ENCODE results near the gene EPS8L2. TPM values are rescaled to one million over a fixed set of nuclear protein-coding genes. Genes with fewer than 3 reads are reported as not detected.

Gene EPS8L2
- total RNA-seq, 2 donors from 2014 or later = 126 to 153 TPM

GRCh38 chr11:679271-680207 is 26.5 kb upstream of the EPS8L2 start:
- no peak overlapping the region for H3K27ac ChIP-seq
- H3K27me3 ChIP-seq = no peaks in the 10 kb centered on the region
- no peaks in the 10 kb centered on the region for H3K9me3 ChIP-seq
- peaks cover 6 to 9% of the 10 kb centered on the region in 2 donors for H3K36me3 ChIP-seq (replicated peaks in 1 of 2; ENCODE audit: insufficient read depth in 1 of 2, low read depth in 2 of 2)
- intact Hi-C loops (cut with DNase I) = no loop called here
- 89 to 91% methylated on average over 21 to 36 of the region's 36 CpGs for WGBS, 2 donors
- TF ChIP-seq POLR2A (IDR thresholded peaks at IDR 0.05) (no peak), CTCF (IDR thresholded peaks at IDR 0.05) (no peak)
- DNase-seq (no peak), ATAC-seq (no peak)
- no peaks in the 10 kb centered on the region for H3K4me1 ChIP-seq
- H3K4me3 ChIP-seq = no peak overlapping the region

- no peak for DNase-seq
- WGBS, 2 donors = 86 to 90% methylated on average over 11 to 18 of the region's 19 CpGs
- TF ChIP-seq CTCF (IDR thresholded peaks at IDR 0.05) (no peak), POLR2A (IDR thresholded peaks at IDR 0.05) (no peak)
- no peak for ATAC-seq
- Histone ChIP-seq H3K9me3 (no peaks in the 10 kb centered on the region), H3K36me3 (replicated peaks in 1 of 2; ENCODE audit: insufficient read depth in 1 of 2, low read depth in 2 of 2) (peaks cover 5 to 9% of the 10 kb centered on the region in 2 donors), H3K27me3 (no peaks in the 10 kb centered on the region), H3K4me1 (no peaks in the 10 kb centered on the region), H3K4me3 (no peak overlapping the region), H3K27ac (no peak overlapping the region)
- intact Hi-C loops (cut with DNase I) = no loop called here
Measured at GRCh38 chr11:680476-680875, 25.6 kb upstream of the EPS8L2 start.

DNA sequence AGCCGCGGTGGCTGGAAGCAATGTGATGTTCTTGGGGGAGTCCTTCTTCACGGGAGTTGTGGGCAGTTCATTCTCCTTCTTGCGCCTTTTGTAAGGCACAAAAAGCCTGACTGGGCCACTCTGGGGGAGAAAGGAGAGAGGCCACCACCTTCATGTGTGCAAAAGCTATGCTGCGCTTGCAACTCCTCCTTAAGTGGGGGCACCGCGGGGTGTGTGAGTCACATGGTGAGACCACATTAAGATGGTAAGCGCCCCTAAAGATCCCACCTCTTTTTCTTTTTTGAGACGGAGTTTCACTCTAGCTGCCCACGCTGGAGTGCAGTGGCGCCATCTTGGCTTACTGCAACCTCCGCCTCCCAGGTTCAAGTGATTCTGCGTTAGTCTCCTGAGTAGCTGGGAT is 25.1 kb upstream of the EPS8L2 start:
- Histone ChIP-seq H3K27ac (no peak overlapping the region), H3K4me1 (no peaks in the 10 kb centered on the region), H3K27me3 (no peaks in the 10 kb centered on the region), H3K9me3 (no peaks in the 10 kb centered on the region), H3K4me3 (no peak overlapping the region), H3K36me3 (replicated peaks in 1 of 2; ENCODE audit: insufficient read depth in 1 of 2, low read depth in 2 of 2) (peaks cover 5 to 9% of the 10 kb centered on the region in 2 donors)
- TF ChIP-seq CTCF (IDR thresholded peaks at IDR 0.05) = no peak
- no peak for DNase-seq
- ATAC-seq = no peak
- intact Hi-C loops (cut with DNase I) = no loop called here
- 93 to 95% methylated on average over 13 of the region's 13 CpGs for WGBS, 2 donors

GRCh38 chr11:686451-687243 is 19.4 kb upstream of the EPS8L2 start:
- WGBS, 2 donors = 91 to 93% methylated on average over 26 to 28 of the region's 30 CpGs
- ATAC-seq (no peak), DNase-seq (no peak)
- H3K27me3 ChIP-seq = no peaks in the 10 kb centered on the region
- no peaks in the 10 kb centered on the region for H3K9me3 ChIP-seq
- peaks cover under 1% of the 10 kb centered on the region for H3K4me1 ChIP-seq
- no peak for TF ChIP-seq POLR2A (IDR thresholded peaks at IDR 0.05)
- TF ChIP-seq CTCF (IDR thresholded peaks at IDR 0.05) = no peak
- no peak overlapping the region for H3K27ac ChIP-seq
- intact Hi-C loops (cut with DNase I) = no loop called here
- no peak overlapping the region for H3K4me3 ChIP-seq
- peaks cover 5 to 12% of the 10 kb centered on the region in 2 donors for H3K36me3 ChIP-seq (replicated peaks in 1 of 2; ENCODE audit: insufficient read depth in 1 of 2, low read depth in 2 of 2)

Measured in body of pancreas (tissue), 4 donors.